HEK293 (cell line): ENCODE results near the gene ASCC3.

Experiments used
- CTCF ChIA-PET: fragments of 350-600 bp; formaldehyde crosslinking; extraction: SDS; loops from one replicate; lab custom pipeline; 2021; ENCODE audit warnings: antibody characterized with exemption; lab: Yijun Ruan, JAX
- POLR2A ChIA-PET: fragments of 300-600 bp; formaldehyde crosslinking; extraction: SDS; loops from one replicate; lab custom pipeline; 2020; ENCODE audit warnings: antibody characterized with exemption, inconsistent platforms; lab: Yijun Ruan, JAX
- H3K27ac ChIP-seq: fragments of 200-500 bp; sonication (Bioruptor generic); 2 replicates; pipeline ENCODE4 v1.5.1; 2014; ENCODE audit warnings: low read depth, low read length, control low read depth, inconsistent platforms; ENCODE audit errors: extremely low read depth
- H3K36me3 ChIP-seq, 2 experiments: fragments of 200-500 bp in 1 of 2; sonication (Bioruptor generic) in 1 of 2; 1 replicate in 1 of 2; 2 replicates in 1 of 2; pipeline ENCODE4 v1.5.1; 2014 to 2017; ENCODE audit warnings: inconsistent platforms in 2 of 2, low read length in 2 of 2; ENCODE audit not compliant: control insufficient read depth in 2 of 2, insufficient read depth in 1 of 2
- H3K4me1 ChIP-seq: fragments of 200-500 bp; sonication (Bioruptor generic); 2 replicates; pipeline ENCODE4 v1.5.1; 2014; ENCODE audit warnings: mild to moderate bottlenecking, low read length, inconsistent platforms; ENCODE audit not compliant: control insufficient read depth, insufficient read depth
- H3K4me3 ChIP-seq: 2 replicates; pipeline ENCODE4 v1.5.1; 2011; ENCODE audit warnings: low read depth, mild to moderate bottlenecking, control low read depth, low read length, moderate library complexity
- H3K9me3 ChIP-seq: fragments of 200-500 bp; sonication (Bioruptor generic); 2 replicates; pipeline ENCODE4 v1.5.1; 2014; ENCODE audit warnings: low read depth, low read length, inconsistent platforms; ENCODE audit not compliant: control insufficient read depth, insufficient read depth
- ATF2 ChIP-seq: fragments of 450-650 bp; formaldehyde crosslinking; IDR thresholded peaks from 2 replicates; pipeline ENCODE4 v1.5.1; 2016; ENCODE audit warnings: missing biosample characterization, missing genetic modification characterization, low read depth
- BCL11B ChIP-seq: fragments of 450-650 bp; formaldehyde crosslinking; IDR thresholded peaks from 2 replicates; pipeline ENCODE4 v1.5.1; 2016; ENCODE audit warnings: low read depth, missing biosample characterization, missing genetic modification characterization
- HIC1 ChIP-seq: fragments of 450-650 bp; formaldehyde crosslinking; IDR thresholded peaks from 2 replicates; pipeline ENCODE4 v1.5.1; 2016; ENCODE audit warnings: missing biosample characterization, missing genetic modification characterization
- HOXA7 ChIP-seq: sonication (generic); formaldehyde crosslinking; IDR thresholded peaks from 2 replicates; pipeline ENCODE4 v1.8.1; 2022; ENCODE audit warnings: missing genetic modification reagents, borderline replicate concordance
- MEIS1 ChIP-seq: sonication (generic); formaldehyde crosslinking; IDR thresholded peaks from 2 replicates; pipeline ENCODE4 v1.8.1; 2022; ENCODE audit warnings: missing genetic modification reagents, mild to moderate bottlenecking, borderline replicate concordance
- MZF1 ChIP-seq: fragments of 450-650 bp; formaldehyde crosslinking; IDR thresholded peaks from 2 replicates; pipeline ENCODE4 v1.5.1; 2017; ENCODE audit warnings: missing biosample characterization, missing genetic modification characterization, borderline replicate concordance
- SETDB1 ChIP-seq: IDR thresholded peaks from one replicate; pipeline ENCODE4 v1.6.1; 2017; ENCODE audit warnings: mild to moderate bottlenecking, low read length, moderate library complexity, mixed read lengths; ENCODE audit not compliant: insufficient read length
- ZBTB26 ChIP-seq: fragments of 450-650 bp; formaldehyde crosslinking; optimal IDR thresholded peaks from 2 replicates; pipeline ENCODE3; 2016; ENCODE audit warnings: missing biosample characterization, mild to moderate bottlenecking, missing genetic modification characterization
- ZNF121 ChIP-seq: fragments of 450-650 bp; formaldehyde crosslinking; IDR thresholded peaks from 2 replicates; pipeline ENCODE4 v1.5.1; 2016; ENCODE audit warnings: missing biosample characterization, missing genetic modification characterization
- ZNF133 ChIP-seq: fragments of 450-650 bp; formaldehyde crosslinking; IDR thresholded peaks from 2 replicates; pipeline ENCODE4 v1.5.1; 2016; ENCODE audit warnings: missing biosample characterization, missing genetic modification characterization
- ZNF140 ChIP-seq: fragments of 450-650 bp; formaldehyde crosslinking; IDR thresholded peaks from 2 replicates; pipeline ENCODE4 v1.5.1; 2016; ENCODE audit warnings: missing biosample characterization, missing genetic modification characterization
- ZNF202 ChIP-seq: fragments of 450-650 bp; formaldehyde crosslinking; IDR thresholded peaks from 2 replicates; pipeline ENCODE4 v1.5.1; 2016; ENCODE audit warnings: missing biosample characterization, missing genetic modification characterization, borderline replicate concordance
- ZNF211 ChIP-seq: fragments of 450-650 bp; formaldehyde crosslinking; IDR thresholded peaks from 2 replicates; pipeline ENCODE4 v1.5.1; 2016; ENCODE audit warnings: low read depth, missing biosample characterization, missing genetic modification characterization
- ZNF221 ChIP-seq: fragments of 450-650 bp; formaldehyde crosslinking; IDR thresholded peaks from 2 replicates; pipeline ENCODE4 v1.5.1; 2017; ENCODE audit warnings: missing biosample characterization, missing genetic modification characterization, borderline replicate concordance
- ZNF311 ChIP-seq: fragments of 450-650 bp; formaldehyde crosslinking; IDR thresholded peaks from 2 replicates; pipeline ENCODE4 v1.5.1; 2017; ENCODE audit warnings: missing biosample characterization, missing genetic modification characterization, borderline replicate concordance
- ZNF48 ChIP-seq: fragments of 450-650 bp; formaldehyde crosslinking; IDR thresholded peaks from 2 replicates; pipeline ENCODE4 v1.5.1; 2016; ENCODE audit warnings: missing biosample characterization, missing genetic modification characterization
- ZNF488 ChIP-seq: fragments of 450-650 bp; formaldehyde crosslinking; IDR thresholded peaks from 2 replicates; pipeline ENCODE4 v1.5.1; 2016; ENCODE audit warnings: missing biosample characterization, missing genetic modification characterization
- ZNF501 ChIP-seq: fragments of 450-650 bp; formaldehyde crosslinking; IDR thresholded peaks from 2 replicates; pipeline ENCODE4 v1.5.1; 2016; ENCODE audit warnings: missing biosample characterization, missing genetic modification characterization
- ZNF585B ChIP-seq: fragments of 450-650 bp; formaldehyde crosslinking; IDR thresholded peaks from 2 replicates; pipeline ENCODE4 v1.5.1; 2016; ENCODE audit warnings: missing biosample characterization, missing genetic modification characterization
- ZNF639 ChIP-seq: fragments of 450-650 bp; formaldehyde crosslinking; IDR thresholded peaks from 2 replicates; pipeline ENCODE4 v1.5.1; 2016; ENCODE audit warnings: missing biosample characterization, missing genetic modification characterization
- ZNF654 ChIP-seq: fragments of 450-650 bp; formaldehyde crosslinking; IDR thresholded peaks from 2 replicates; pipeline ENCODE4 v1.5.1; 2016; ENCODE audit warnings: low read depth, missing biosample characterization, missing genetic modification characterization
- ZNF76 ChIP-seq: fragments of 450-650 bp; formaldehyde crosslinking; IDR thresholded peaks from 2 replicates; pipeline ENCODE4; 2016; ENCODE audit warnings: low read depth, missing biosample characterization, missing genetic modification characterization, borderline replicate concordance
- ZNF777 ChIP-seq: fragments of 450-650 bp; formaldehyde crosslinking; IDR thresholded peaks from 2 replicates; pipeline ENCODE4 v1.5.1; 2017; ENCODE audit warnings: missing biosample characterization, missing genetic modification characterization, borderline replicate concordance
- ZNF791 ChIP-seq: fragments of 450-650 bp; formaldehyde crosslinking; IDR thresholded peaks from 2 replicates; pipeline ENCODE4 v1.5.1; 2016; ENCODE audit warnings: missing biosample characterization, missing genetic modification characterization
- ZNF837 ChIP-seq: fragments of 450-650 bp; formaldehyde crosslinking; IDR thresholded peaks from 2 replicates; pipeline ENCODE4 v1.5.1; 2016; ENCODE audit warnings: missing biosample characterization, missing genetic modification characterization
- ZSCAN16 ChIP-seq: fragments of 450-650 bp; formaldehyde crosslinking; IDR thresholded peaks from 2 replicates; pipeline ENCODE4 v1.5.1; 2016; ENCODE audit warnings: missing biosample characterization, missing genetic modification characterization
- ZSCAN4 ChIP-seq: fragments of 450-650 bp; formaldehyde crosslinking; IDR thresholded peaks from 2 replicates; pipeline ENCODE4 v1.5.1; 2017; ENCODE audit warnings: missing biosample characterization, missing genetic modification characterization

The ASCC3 gene

GRCh38 chr6:100686216-100686615 lies 194.9 kb downstream of the ASCC3 start (continued):
- no peak for TF ChIP-seq HIC1 (tag by site-specific recombination)
- no peak for TF ChIP-seq ZNF121 (tag by site-specific recombination)
- no peak for TF ChIP-seq MEIS1
- TF ChIP-seq ZNF211 (tag by site-specific recombination) = no peak
- no peak for TF ChIP-seq BCL11B (tag by site-specific recombination)
- TF ChIP-seq HOXA7 (CRISPR knock-in tag) = no peak

- Histone ChIP-seq H3K4me1 (no peaks in the 10 kb centered on the region), H3K4me3 (no peak overlapping the region), H3K36me3 (no peaks in the 10 kb centered on the region), H3K9me3 (no peaks in the 10 kb centered on the region), H3K27ac (no peak overlapping the region)
- POLR2A ChIA-PET = no interaction called here
- CTCF ChIA-PET = interaction anchor here (0.6 to 2.2 kb wide), 2 partner anchors 21 to 24 kb away, joined by 4 to 5 read pairs; no protein-coding TSS in a partner anchor
- no peak for TF ChIP-seq ZNF654 (tag by site-specific recombination)
- TF ChIP-seq ZNF585B (tag by site-specific recombination) = no peak
- no peak for TF ChIP-seq ZNF133 (tag by site-specific recombination)
- TF ChIP-seq ZNF48 (tag by site-specific recombination) = no peak
- no peak for TF ChIP-seq ZNF837 (tag by site-specific recombination)
- no peak for TF ChIP-seq ATF2 (tag by site-specific recombination)
- no peak for TF ChIP-seq ZNF76 (tag by site-specific recombination)
- no peak for TF ChIP-seq ZNF121 (tag by site-specific recombination)
- TF ChIP-seq ZNF202 (tag by site-specific recombination) = no peak
- no peak for TF ChIP-seq ZSCAN16 (tag by site-specific recombination)
- TF ChIP-seq ZNF140 (tag by site-specific recombination) = no peak
- TF ChIP-seq MZF1 = no peak
- TF ChIP-seq ZNF311 (tag by site-specific recombination) = no peak
Measured at GRCh38 chr6:100685747-100686146, 195.4 kb downstream of the ASCC3 start.

GRCh38 chr6:100680163-100680562 lies 201.0 kb downstream of the ASCC3 start:
- POLR2A ChIA-PET = no interaction called here
- CTCF ChIA-PET = interaction anchor here (3.9 kb wide), 1 partner anchor 15 kb away, joined by 41 read pairs; no protein-coding TSS in a partner anchor
- TF ChIP-seq ZNF501 (tag by site-specific recombination) = no peak
- no peak for TF ChIP-seq ZNF639
- TF ChIP-seq ZNF488 (tag by site-specific recombination) = no peak
- no peak for TF ChIP-seq ZBTB26 (tag by site-specific recombination)
- TF ChIP-seq SETDB1 = no peak
- no peak for TF ChIP-seq ZSCAN4 (tag by site-specific recombination)
- no peak for TF ChIP-seq ZNF777
- no peak for TF ChIP-seq ZNF221
- TF ChIP-seq ZNF791 (tag by site-specific recombination) = no peak

More at GRCh38 chr6:100680163-100680562, 201.0 kb downstream of the ASCC3 start:
- H3K4me3 ChIP-seq = no peak overlapping the region
- no peak overlapping the region for H3K27ac ChIP-seq
- H3K9me3 ChIP-seq = no peaks in the 10 kb centered on the region
- H3K36me3 ChIP-seq = no peaks in the 10 kb centered on the region
- no peaks in the 10 kb centered on the region for H3K4me1 ChIP-seq
